GM12878 (cell line): ENCODE measurements around the gene RGS14. TPM values are rescaled to one million over a fixed set of nuclear protein-coding genes. Genes with fewer than 3 reads are reported as not detected.
A peak's percentile ranks its signal among the peaks of the same experiment; 100 is the strongest.

Source experiments
- ATAC-seq: fragments of 200-7000 bp; cut with Tn5 transposase; 3 replicates; pipeline ENCODE4 v1.9.1; 2020; ENCODE audit warnings: mild to moderate bottlenecking, moderate library complexity
- BruUV-seq: library from RNA; stranded (reverse); fragments of 400-500 nt; replicated peaks from 2 replicates; lab custom pipeline; 2021; lab: Mats Ljungman, UMichigan
- CTCF ChIA-PET: fragments of 300-600 bp; sonication (Branson Sonifier 250); formaldehyde crosslinking; extraction: SDS; loops from one replicate; lab custom pipeline; 2021; ENCODE audit warnings: inconsistent platforms; lab: Yijun Ruan, JAX
- POLR2A ChIA-PET: fragments of 350-600 bp; formaldehyde crosslinking; extraction: SDS; loops from one replicate; lab custom pipeline; 2021; ENCODE audit warnings: inconsistent platforms; lab: Charles Lee
- RAD21 ChIA-PET: fragments of 300-600 bp; sonication (Branson Sonifier 250); formaldehyde crosslinking; loops from one replicate; lab custom pipeline; 2023; ENCODE audit warnings: antibody characterized with exemption; ENCODE audit not compliant: unreplicated experiment; lab: Charles Lee
- SMC1A ChIA-PET: fragments of 300-600 bp; sonication (Branson Sonifier 250); formaldehyde crosslinking; loops from one replicate; lab custom pipeline; 2023; ENCODE audit not compliant: unreplicated experiment, uncharacterized antibody; lab: Charles Lee
- DNase-seq: peaks from one replicate; pipeline ENCODE4 v3.0.0-alpha.2; 2011; ENCODE audit warnings: low read depth, low spot score
- FAIRE-seq: peaks from 3 replicates; lab custom pipeline; 2011; peaks lifted over from hg19 to GRCh38; lab: Jason Lieb, UNC
- H2AFZ ChIP-seq: 2 replicates; pipeline ENCODE4 v1.6.0; 2011; ENCODE audit warnings: low read depth, low read length, control low read depth; ENCODE audit not compliant: control insufficient read depth
- H3K27ac ChIP-seq: 2 replicates; pipeline ENCODE4 v1.5.1; 2011; ENCODE audit warnings: control low read depth; ENCODE audit not compliant: control insufficient read depth, insufficient read depth
- H3K27me3 ChIP-seq, 2 experiments: replicated peaks in 1 of 2; 2 replicates each; pipeline versions ENCODE4 v1.6.0 to v1.6.1; 2011; ENCODE audit warnings: low read length in 1 of 2; ENCODE audit not compliant: control insufficient read depth in 2 of 2, insufficient read depth in 2 of 2
- H3K36me3 ChIP-seq, 2 experiments: 2 replicates each; pipeline ENCODE4 v1.5.1; 2011; ENCODE audit warnings: low read length in 1 of 2; ENCODE audit not compliant: control insufficient read depth in 2 of 2, insufficient read depth in 2 of 2
- H3K4me1 ChIP-seq: 2 replicates; pipeline ENCODE4 v1.6.1; 2011; ENCODE audit warnings: mild to moderate bottlenecking, low read length, moderate library complexity, mixed read lengths; ENCODE audit not compliant: control insufficient read depth, insufficient read depth
- H3K4me2 ChIP-seq: 2 replicates; pipeline ENCODE4 v1.6.0; 2011; ENCODE audit warnings: control low read depth; ENCODE audit not compliant: control insufficient read depth, insufficient read depth
- H3K4me3 ChIP-seq: fragments of 200-600 bp; sonication (generic); 2 replicates; pipeline ENCODE4 v1.5.1; 2016
- H3K79me2 ChIP-seq: 2 replicates; pipeline ENCODE4 v1.6.0; 2011; ENCODE audit warnings: low read length; ENCODE audit not compliant: control insufficient read depth, insufficient read depth
- H3K9ac ChIP-seq: 2 replicates; pipeline ENCODE4 v1.8.0; 2011; ENCODE audit warnings: low read length, control low read depth, mixed read lengths; ENCODE audit not compliant: control insufficient read depth, insufficient read depth
- H3K9me3 ChIP-seq: replicated peaks from 3 replicates; pipeline ENCODE4 v1.5.1; 2011; ENCODE audit warnings: mild to moderate bottlenecking, low read length; ENCODE audit not compliant: control insufficient read depth, insufficient read depth
- H4K20me1 ChIP-seq: 2 replicates; pipeline ENCODE4 v1.6.0; 2011; ENCODE audit not compliant: control insufficient read depth, insufficient read depth
- MTA3 ChIP-seq: IDR thresholded peaks from 2 replicates; pipeline ENCODE4 v1.6.1; 2012; ENCODE audit warnings: low read length, inconsistent platforms, borderline replicate concordance
- RB1 ChIP-seq: fragments of 450-650 bp; formaldehyde crosslinking; IDR thresholded peaks from 2 replicates; pipeline ENCODE4 v1.6.1; 2017; ENCODE audit warnings: mild to moderate bottlenecking, borderline replicate concordance
- WGBS: methylation state at CpG from one replicate; pipeline ENCODE4 v1.1.6; 2016; ENCODE audit warnings: low lambda C conversion rate; ENCODE audit not compliant: insufficient replicate concordance, insufficient coverage; ENCODE audit errors: missing lambda C conversion rate; 5-methylcytosine and 5-hydroxymethylcytosine counted together
- in situ Hi-C: fragments of 300-500 bp; cut with MboI; formaldehyde crosslinking; loops from 9 replicates; pipeline ENCODE4 v1.14.3; 2018; ENCODE audit warnings: mixed read lengths
- intact Hi-C: fragments of 100-400 bp; cut with micrococcal nuclease; formaldehyde crosslinking; loops from one replicate; pipeline ENCODE4 v1.14.2; 2022; ENCODE audit not compliant: unreplicated experiment
- polyA plus RNA-seq, 11 experiments: library from polyadenylated mRNA; depleted of rRNA in 4 of 11; unstranded in 6 of 11; stranded (reverse) in 5 of 11; fragments of >200 nt; fragmentation: Nextera tagmentation in 4 of 11; fragmentation: Illumina TruSeq in 1 of 11; extraction: Ambion mirVana in 4 of 11; extraction: Trizol in 1 of 11; gene quantifications; 1 replicate in 1 of 11; 2 replicates in 10 of 11; pipeline versions ENCODE4 v1.2.1 to v1.2.3, GENCODE V29; 2011 to 2016; ENCODE audit warnings: inconsistent platforms in 2 of 11, missing spikeins in 2 of 11, low read depth in 1 of 11
- total RNA-seq, 4 experiments: library from RNA; depleted of rRNA in 3 of 4; stranded (reverse); fragments of >200 nt in 3 of 4; fragmentation: Illumina TruSeq in 1 of 4; extraction: Trizol in 1 of 4; gene quantifications; 2 replicates each; pipeline versions ENCODE4 v1.2.1 to v1.2.3, GENCODE V29; 2013 to 2021

RGS14 gene
- total and polyA plus RNA-seq, 10 of the 15 experiments (the other 5 are each of a cell fraction or from before 2014, with no cell fraction given) = 0.19 to 88.7 (median 54.8) TPM

GRCh38 chr5:177350776-177351391 lies 6.8 kb upstream of the RGS14 start:
- no TSS peak for BruUV-seq
- peak overlapping the region; percentile 98 for H3K4me3 ChIP-seq
- peak overlapping the region; percentile 90 for H3K4me2 ChIP-seq
- RAD21 ChIA-PET = interaction anchor here (0.8 to 2.9 kb wide), 8 partner anchors 11 to 105 kb away, joined by 3 to 20 read pairs (median 5); no protein-coding TSS in a partner anchor
- H3K27ac ChIP-seq = peak overlapping the region; percentile 89
- 4% methylated on average over 19 of the region's 19 CpGs for WGBS
- peaks cover 0 to 11% of the 10 kb centered on the region in 2 experiments; a peak in 1 of 4 replicates for H3K36me3 ChIP-seq
- ATAC-seq = no peak; the same call in 2 of the 3 replicates
- intact Hi-C loops = no loop called here
- peaks cover 47% of the 10 kb centered on the region for H3K79me2 ChIP-seq
- SMC1A ChIA-PET = interaction anchor here (0.8 to 3.4 kb wide), 11 partner anchors 10 to 53 kb away, joined by 3 to 20 read pairs (median 4); no protein-coding TSS in a partner anchor
- FAIRE-seq = peak; percentile 7
- no peaks in the 10 kb centered on the region for H3K27me3 ChIP-seq
- DNase-seq = no peak
- H4K20me1 ChIP-seq = 0 out of 2 replicates have a peak, but pooled peaks cover 3% of the 10 kb centered on the region
- H3K9me3 ChIP-seq = peaks cover 3% of the 10 kb centered on the region; the same call in 1 of the 3 replicates
- H2AFZ ChIP-seq = peak overlapping the region; percentile 86; the same call in 1 of the 2 replicates
- H3K9ac ChIP-seq = peak overlapping the region; percentile 91
- H3K4me1 ChIP-seq = peaks cover 15% of the 10 kb centered on the region
- in situ Hi-C loops = no loop called here
- no peak for TF ChIP-seq RB1
- TF ChIP-seq MTA3 = 0 out of 2 replicates have a peak, but pooled peaks have one; percentile 50
- TF ChIP-seq, all 136 proteins: peak for 1
- ChIA-PET POLR2A (interaction anchor here (0.6 to 3.2 kb wide), 4 partner anchors 10 to 46 kb away, joined by 3 to 22 read pairs (median 10); no protein-coding TSS in a partner anchor), CTCF (interaction anchor here (0.7 to 7.2 kb wide), 14 partner anchors 11 to 150 kb away, joined by 3 to 46 read pairs (median 6); no protein-coding TSS in a partner anchor)
